G401 (cell line): ENCODE results near the gene HPS1. TPM values are rescaled to one million over a fixed set of nuclear protein-coding genes. Genes with fewer than 3 reads are reported as not detected.

Source experiments
- DNase-seq: peaks from one replicate; pipeline ENCODE4 v3.0.0-alpha.2; 2015; ENCODE audit warnings: low spot score
- in situ Hi-C: cut with HindIII; loops from 2 replicates; pipeline ENCODE4 v1.10.0; 2016; ENCODE audit warnings: low sequenced_read_pairs, mixed read lengths
- total RNA-seq: library from RNA; depleted of rRNA; stranded (reverse); fragments of >200 nt; shearing (Covaris generic); gene quantifications from 2 replicates; pipeline ENCODE4 v1.2.3, GENCODE V29; 2014; rRNA removed

The HPS1 gene
- total RNA-seq, 1 experiment from 2014 or later: 33.1 TPM

DNA sequence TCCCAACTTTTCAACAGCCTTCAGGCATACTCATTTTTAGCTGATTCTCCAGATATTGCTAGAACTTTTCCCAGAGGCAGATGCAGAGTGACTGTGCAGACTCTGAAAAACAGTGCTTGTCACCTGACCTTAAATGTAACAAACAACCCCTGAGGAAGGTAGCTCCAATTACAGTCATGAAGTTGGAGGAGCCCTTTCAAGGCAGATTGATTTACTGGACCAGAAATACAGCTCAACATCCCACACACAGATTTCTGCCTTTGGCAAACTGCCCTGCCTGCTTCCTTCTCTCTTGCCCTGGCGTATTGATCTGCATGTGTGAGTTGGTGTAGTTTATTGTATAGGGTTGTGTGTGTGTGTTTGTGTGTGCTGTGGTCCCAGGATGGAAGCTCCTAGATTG is 70.2 kb downstream of the HPS1 start:
- DNase-seq: no peak
- in situ Hi-C loops: no loop called here

DNA sequence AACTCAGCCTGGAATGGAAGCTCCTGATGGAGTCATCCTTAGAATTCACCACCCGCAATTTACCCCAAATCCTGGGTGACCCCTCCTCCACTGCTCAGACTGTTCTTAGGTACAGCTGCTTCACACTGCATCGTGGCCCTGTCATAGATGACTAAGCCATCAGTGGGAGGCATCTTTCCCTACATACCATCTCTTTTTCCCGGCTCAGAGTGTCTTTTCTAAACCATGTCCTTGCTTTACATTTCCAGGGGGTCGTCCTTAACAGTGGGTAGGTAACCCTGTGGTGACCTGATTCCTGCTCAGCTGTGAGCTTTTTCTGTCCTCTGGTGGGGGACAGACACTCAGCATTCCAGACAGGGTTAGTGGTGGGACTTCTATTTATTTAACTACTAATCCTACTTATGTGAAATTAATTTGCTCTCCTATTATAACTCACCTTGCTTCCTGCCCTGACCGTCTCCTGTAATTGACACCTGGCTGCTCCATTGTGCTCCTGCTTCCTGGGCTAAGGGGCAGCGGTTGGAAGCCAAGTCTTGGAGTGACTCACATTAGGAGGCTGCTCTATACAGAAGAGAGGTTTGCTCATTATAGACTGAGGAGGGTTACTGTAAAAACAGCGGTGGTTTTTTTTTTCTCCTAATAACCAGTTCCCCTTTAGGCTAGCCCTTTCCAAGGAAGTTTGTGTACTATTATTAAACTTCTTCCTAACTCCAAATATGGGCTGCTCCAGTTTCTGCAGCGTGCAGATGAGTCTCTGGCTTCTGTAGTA is 72.3 kb downstream of the HPS1 start:
- in situ Hi-C loops: no loop called here
- no peak for DNase-seq

DNA sequence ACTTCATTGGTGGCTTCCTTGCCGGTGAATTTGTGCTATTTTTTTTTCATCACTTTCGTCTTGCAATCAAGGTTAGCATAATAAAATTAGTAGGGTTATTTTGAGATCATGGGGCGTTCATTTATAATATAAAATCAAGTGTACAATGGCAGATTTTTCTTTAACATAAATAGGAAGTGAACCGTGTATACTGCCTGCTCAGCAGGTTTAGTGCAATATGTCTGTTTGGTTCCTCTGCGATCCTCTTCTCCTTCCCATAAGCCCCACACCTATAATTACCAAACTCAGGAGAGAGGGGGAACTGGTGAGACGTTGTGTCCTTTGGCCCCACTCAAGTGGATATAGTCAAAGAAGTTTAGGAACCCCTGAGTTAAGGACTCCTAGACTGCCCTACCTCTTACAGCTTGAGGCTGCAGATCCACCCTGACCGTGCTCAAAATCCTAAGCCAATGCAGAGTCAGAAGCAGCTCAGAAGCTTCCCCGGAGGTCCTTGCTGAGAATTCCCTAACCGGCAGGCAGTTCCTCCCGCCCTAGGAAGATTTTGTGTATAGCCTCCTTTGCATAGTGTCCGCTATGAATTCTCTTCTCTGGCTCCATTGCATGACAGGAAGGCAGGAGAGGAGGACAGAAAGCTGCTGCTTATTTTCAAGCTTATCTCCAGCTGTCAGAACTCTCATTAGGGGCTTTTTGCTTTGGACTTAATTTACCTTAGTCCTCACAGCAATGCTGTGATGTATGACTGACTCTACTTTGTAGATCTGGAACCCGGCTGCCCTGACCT is 73.3 kb downstream of the HPS1 start:
- in situ Hi-C loops: no loop called here
- no peak for DNase-seq

DNA sequence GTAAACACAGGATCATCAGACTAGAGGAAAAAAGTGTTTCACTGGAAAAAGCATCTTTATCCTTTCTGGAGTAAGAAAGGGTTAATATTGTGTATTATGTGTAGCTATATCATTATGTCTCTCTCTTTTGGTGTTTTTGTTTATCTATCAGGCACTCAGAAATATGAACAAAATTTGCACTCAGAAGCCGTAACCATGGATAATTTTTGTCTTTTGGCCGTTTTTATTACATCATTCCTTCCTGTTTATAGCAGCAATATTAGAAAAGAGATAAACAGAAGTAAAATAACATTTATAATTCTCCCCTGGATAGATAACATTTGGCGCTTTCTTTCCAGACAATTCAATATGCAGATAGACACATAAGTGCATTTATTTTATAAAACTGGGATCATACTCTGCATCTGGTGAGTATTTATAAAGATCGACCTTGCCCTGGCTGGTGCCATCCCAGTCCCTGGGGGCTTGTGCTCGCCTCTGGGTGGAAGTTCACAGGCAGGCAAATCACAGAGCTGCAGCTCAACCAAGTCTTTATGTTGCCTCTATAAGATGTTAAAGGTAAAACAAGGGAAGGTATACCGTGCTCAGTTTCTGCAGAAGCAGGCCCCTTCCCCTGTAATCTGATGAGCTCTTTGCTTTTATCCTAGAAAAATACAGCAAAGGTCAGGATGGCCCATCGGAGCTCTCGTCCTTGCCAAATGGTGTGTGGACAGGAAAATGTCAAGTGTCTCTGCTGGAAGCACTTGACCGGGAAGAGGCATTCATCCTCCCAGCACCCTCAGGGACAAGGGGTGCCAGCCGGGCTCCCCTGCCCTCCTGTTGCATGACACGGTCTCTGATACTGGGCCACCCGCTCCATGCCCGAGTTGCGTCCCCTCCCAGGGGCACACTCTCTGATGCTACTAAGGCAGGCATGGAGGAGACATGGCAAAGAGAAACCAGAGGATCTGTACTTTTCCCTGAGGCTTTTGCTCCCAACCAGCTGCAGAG is 75.6 kb downstream of the HPS1 start:
- in situ Hi-C loops: no loop called here
- no peak for DNase-seq

DNA sequence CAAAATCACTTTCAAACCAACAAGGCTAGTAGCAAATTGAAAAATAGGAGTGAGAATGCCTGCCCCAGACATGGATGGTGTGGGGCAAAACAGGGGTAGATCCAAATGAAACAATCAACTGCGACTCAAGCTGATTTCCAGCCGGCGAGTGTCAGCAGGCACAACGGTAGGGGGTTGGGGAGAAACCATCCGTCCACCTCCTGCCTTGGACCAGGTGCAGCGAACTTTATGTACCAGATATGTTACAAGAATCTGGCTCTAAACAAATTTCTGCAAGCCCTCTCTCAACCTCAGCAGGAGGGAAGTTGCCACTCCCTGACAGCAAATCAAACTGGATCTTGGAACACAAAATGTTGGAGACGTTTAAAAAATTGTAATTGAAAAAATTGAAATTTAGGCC is 76.9 kb downstream of the HPS1 start:
- DNase-seq: peak; percentile 83
- in situ Hi-C loops: no loop called here

DNA sequence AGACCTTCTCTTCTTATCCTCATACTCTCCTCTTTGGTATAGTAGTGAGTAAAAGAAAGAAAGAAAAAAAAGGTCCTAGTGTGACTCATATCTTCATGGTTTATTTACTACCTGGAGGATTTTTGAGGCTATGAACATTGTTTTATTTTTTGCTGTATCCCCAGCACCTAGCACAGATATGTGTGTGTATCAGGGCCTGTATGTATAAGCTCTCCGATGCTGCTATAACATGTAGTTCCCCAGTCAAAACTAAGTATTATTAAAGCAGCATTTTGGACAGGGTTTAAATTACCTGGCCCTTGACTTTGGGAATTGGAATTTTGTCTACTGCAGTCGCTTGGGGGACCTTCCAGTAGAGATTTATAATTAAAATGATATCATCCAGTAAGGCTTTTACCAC is 78.1 kb downstream of the HPS1 start:
- no peak for DNase-seq
- in situ Hi-C loops: no loop called here

DNA sequence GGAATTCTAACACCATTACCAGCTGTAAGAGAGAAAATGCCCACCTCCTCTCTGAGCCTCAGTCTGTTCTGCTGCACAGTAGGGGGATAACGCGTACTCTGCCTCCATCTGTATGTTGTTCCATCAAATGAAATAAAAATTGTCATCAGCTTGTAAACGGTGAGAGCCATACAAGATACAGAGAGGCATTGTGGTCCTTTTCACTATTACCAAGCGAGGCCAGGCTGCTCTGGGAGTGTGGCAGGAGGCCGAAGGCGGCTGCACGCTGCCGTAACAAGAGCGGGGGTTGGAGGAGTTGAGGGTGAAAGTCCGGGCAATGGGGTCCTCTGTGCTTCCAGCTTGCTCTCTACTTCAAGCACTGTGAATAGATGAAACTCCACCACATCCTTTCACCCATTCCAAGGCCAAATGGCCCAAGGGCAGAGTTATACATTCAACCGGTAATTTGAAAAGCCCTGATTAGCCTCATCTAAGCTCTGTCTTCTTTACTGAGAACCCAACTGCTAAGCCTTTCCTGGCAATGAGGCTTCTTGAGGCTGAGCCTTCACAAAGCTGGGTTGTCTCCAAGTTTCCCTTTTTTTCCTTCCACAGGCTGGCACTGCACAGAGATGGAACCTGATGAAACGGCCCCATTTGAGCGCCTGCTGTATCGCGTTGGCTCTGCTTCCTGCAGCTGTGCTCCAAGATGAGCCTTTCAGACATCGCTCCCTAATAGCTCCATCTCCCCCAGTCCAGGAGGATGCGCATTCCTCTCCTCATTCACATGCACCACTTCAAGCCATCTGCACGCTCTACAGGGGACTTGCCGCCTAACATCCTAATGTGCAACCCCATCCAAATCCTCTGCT is 78.9 kb downstream of the HPS1 start:
- in situ Hi-C loops: no loop called here
- DNase-seq: peak; percentile 93

Other genes starting within 250 kb of the HPS1 start
- not detected in 2 replicates for gene LOXL4, start 178.7 kb downstream of the HPS1 start, total RNA-seq
- not detected in 2 replicates for gene PYROXD2, start 31.8 kb downstream of the HPS1 start, total RNA-seq